ENCODE measurements around the gene MSI2.

Gene MSI2

GRCh38 chr17:57549468-57549867 lies 293.1 kb downstream of the MSI2 start:
- no peak for TF ChIP-seq YY1 (IDR thresholded peaks at IDR 0.05; ENCODE audit: low read depth)
- TF ChIP-seq REST (IDR thresholded peaks at IDR 0.05; ENCODE audit: low read depth) = no peak
- TF ChIP-seq NFIC (IDR thresholded peaks at IDR 0.05) = no peak
- no peak for TF ChIP-seq TEAD4 (IDR thresholded peaks at IDR 0.05)
- no peak for TF ChIP-seq USF1 (IDR thresholded peaks at IDR 0.05)
- no peak for TF ChIP-seq EGR1 (IDR thresholded peaks at IDR 0.05)
- no peak for TF ChIP-seq ZBTB7A (IDR thresholded peaks at IDR 0.05; ENCODE audit: low read depth)
- TF ChIP-seq TAF1 (IDR thresholded peaks at IDR 0.05; ENCODE audit: low read depth) = no peak
- no peak for TF ChIP-seq CEBPB (IDR thresholded peaks at IDR 0.05)
- no peak for TF ChIP-seq RAD21 (IDR thresholded peaks at IDR 0.05; ENCODE audit: low read depth)

- TF ChIP-seq TAF1 (IDR thresholded peaks at IDR 0.05; ENCODE audit: low read depth) = no peak
- TF ChIP-seq USF1 (IDR thresholded peaks at IDR 0.05) = no peak
- TF ChIP-seq EGR1 (IDR thresholded peaks at IDR 0.05) = no peak
- no peak for TF ChIP-seq REST (IDR thresholded peaks at IDR 0.05; ENCODE audit: low read depth)
- TF ChIP-seq TCF12 (IDR thresholded peaks at IDR 0.05; ENCODE audit: low read depth) = no peak
- TF ChIP-seq YY1 (IDR thresholded peaks at IDR 0.05; ENCODE audit: low read depth) = no peak
- no peak for TF ChIP-seq NFIC (IDR thresholded peaks at IDR 0.05)
- TF ChIP-seq CEBPB (IDR thresholded peaks at IDR 0.05) = no peak
- TF ChIP-seq RAD21 (IDR thresholded peaks at IDR 0.05; ENCODE audit: low read depth) = no peak
- TF ChIP-seq MAX (IDR thresholded peaks at IDR 0.05) = no peak
- TF ChIP-seq CREB1 (IDR thresholded peaks at IDR 0.05; ENCODE audit: low read depth) = no peak
- no peak for TF ChIP-seq FOXM1 (IDR thresholded peaks at IDR 0.05; ENCODE audit: borderline replicate concordance, low read depth)
These were observed 293.7 kb downstream of the MSI2 start for GRCh38 chr17:57550016-57550415.

GRCh38 chr17:57550668-57551315 lies 294.5 kb downstream of the MSI2 start:
- TF ChIP-seq TCF12 (IDR thresholded peaks at IDR 0.05; ENCODE audit: low read depth) (no peak), EP300 (IDR thresholded peaks at IDR 0.05; ENCODE audit: borderline replicate concordance) (no peak), CEBPB (IDR thresholded peaks at IDR 0.05) (no peak), EGR1 (IDR thresholded peaks at IDR 0.05) (no peak), REST (IDR thresholded peaks at IDR 0.05; ENCODE audit: low read depth) (no peak), CREB1 (IDR thresholded peaks at IDR 0.05; ENCODE audit: low read depth) (no peak), ZBTB7A (IDR thresholded peaks at IDR 0.05; ENCODE audit: low read depth) (no peak), NFIC (IDR thresholded peaks at IDR 0.05) (no peak), YY1 (IDR thresholded peaks at IDR 0.05; ENCODE audit: low read depth) (no peak), USF1 (IDR thresholded peaks at IDR 0.05) (no peak), TEAD4 (IDR thresholded peaks at IDR 0.05) (no peak), MAX (IDR thresholded peaks at IDR 0.05) (no peak), FOXM1 (IDR thresholded peaks at IDR 0.05; ENCODE audit: borderline replicate concordance, low read depth) (no peak)

Measured in Ishikawa (cell line).